Duodenal mucosa (tissue), 2 donors: ENCODE data around the gene RBKS.
A peak's percentile ranks its signal among the peaks of the same experiment; 100 is the strongest.

Experiments used
- H3K27ac ChIP-seq: one replicate; pipeline ENCODE4 v1.7.0; 2013; ENCODE audit warnings: low read depth, low read length
- H3K27me3 ChIP-seq, 2 donors: one replicate each; pipeline ENCODE4 v1.7.0; 2013; ENCODE audit warnings: low read length in 2 of 2, control low read depth in 1 of 2; ENCODE audit not compliant: insufficient read depth in 2 of 2, control insufficient read depth in 1 of 2
- H3K36me3 ChIP-seq, 2 donors: one replicate each; pipeline ENCODE4 v1.7.0; 2013; ENCODE audit warnings: low read length in 2 of 2, control low read depth in 1 of 2; ENCODE audit not compliant: insufficient read depth in 2 of 2, control insufficient read depth in 1 of 2
- H3K4me1 ChIP-seq, 2 donors: one replicate each; pipeline ENCODE4 v1.7.0; 2013; ENCODE audit warnings: low read length in 2 of 2, control low read depth in 1 of 2; ENCODE audit not compliant: insufficient read depth in 2 of 2, control insufficient read depth in 1 of 2
- H3K4me3 ChIP-seq, 2 donors: one replicate each; pipeline ENCODE4 v1.7.0; 2013; ENCODE audit warnings: low read length in 2 of 2, low read depth in 1 of 2
- H3K9ac ChIP-seq, 2 donors: one replicate each; pipeline ENCODE4 v1.7.0; 2013; ENCODE audit warnings: low read length in 2 of 2, low read depth in 1 of 2
- H3K9me3 ChIP-seq, 2 donors: one replicate each; pipeline ENCODE4 v1.7.0; 2013; ENCODE audit warnings: low read length in 2 of 2, control low read depth in 1 of 2; ENCODE audit not compliant: control insufficient read depth in 1 of 2

RBKS gene

DNA sequence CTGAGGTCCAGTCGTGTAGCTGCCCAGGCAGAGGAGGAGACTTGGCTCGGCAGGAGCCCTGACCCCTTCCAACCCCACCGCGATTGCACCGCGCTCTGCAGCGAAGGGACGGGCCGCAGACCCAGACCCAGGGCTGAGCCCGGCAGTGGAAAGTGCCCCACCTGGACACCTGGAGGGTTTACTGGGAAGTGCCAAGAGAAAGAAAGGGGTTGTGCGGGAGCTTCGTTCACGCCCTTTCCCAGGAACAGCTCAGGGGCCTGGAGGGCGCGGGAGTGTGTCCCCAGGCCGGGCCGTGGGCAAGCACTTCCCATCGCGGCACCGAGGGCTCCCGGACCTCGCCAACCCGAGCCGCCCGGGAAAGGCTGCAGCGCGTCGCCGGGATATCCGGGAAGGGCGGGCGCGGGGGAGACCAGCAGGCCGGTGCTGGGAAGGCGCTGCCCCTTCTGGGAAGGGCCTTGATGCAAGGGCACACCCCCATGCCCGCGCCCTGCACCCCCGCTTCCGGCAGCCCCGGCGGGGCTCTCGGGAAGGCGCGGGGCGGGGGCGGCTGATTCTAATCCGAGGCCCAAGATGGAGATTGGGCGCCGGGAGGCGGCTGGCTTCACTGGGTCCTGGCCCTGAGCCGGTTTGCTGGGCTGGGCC lies 154.8 kb downstream of the RBKS start:
- Histone ChIP-seq H3K27ac (peak overlapping the region; percentile 75), H3K9me3 (no peaks in the 10 kb centered on the region), H3K36me3 (no peaks in the 10 kb centered on the region), H3K4me1 (peaks cover 29 to 43% of the 10 kb centered on the region in 2 donors), H3K27me3 (no peaks in the 10 kb centered on the region), H3K4me3 (peak overlapping the region; percentile 73 to 82), H3K9ac (peak overlapping the region; percentile 67 to 78)

DNA sequence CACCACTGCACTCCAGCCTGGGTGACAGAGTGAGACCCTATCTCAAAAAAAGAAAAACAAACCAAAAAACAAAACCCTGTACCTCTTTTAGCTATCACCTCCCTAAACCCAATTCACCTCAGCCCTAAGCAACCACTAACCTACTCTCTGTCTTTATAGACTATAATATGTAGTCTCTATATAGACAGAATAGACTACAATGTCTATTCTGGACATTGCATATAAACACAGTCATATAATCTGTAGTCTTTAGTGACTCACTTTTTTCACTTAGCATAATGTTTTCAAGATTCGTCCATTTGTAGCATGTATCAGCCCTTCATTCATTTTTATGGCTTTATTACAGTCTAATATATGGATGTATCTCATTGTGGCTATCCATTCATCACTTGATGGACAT lies 155.9 kb downstream of the RBKS start:
- no peak overlapping the region for H3K27ac ChIP-seq
- no peaks in the 10 kb centered on the region for H3K27me3 ChIP-seq
- no peak overlapping the region for H3K4me3 ChIP-seq
- H3K4me1 ChIP-seq: peaks cover 37 to 54% of the 10 kb centered on the region in 2 donors
- no peak overlapping the region for H3K9ac ChIP-seq
- H3K36me3 ChIP-seq: no peaks in the 10 kb centered on the region
- H3K9me3 ChIP-seq: no peaks in the 10 kb centered on the region
